H9 (cell line): ENCODE measurements around the gene F10. TPM values are rescaled to one million over a fixed set of nuclear protein-coding genes. Genes with fewer than 3 reads are reported as not detected.

ENCODE experiments used
- DNase-seq: peaks from one replicate; pipeline ENCODE4 v3.0.0-alpha.2; 2017
- H2AFZ ChIP-seq: one replicate; pipeline ENCODE4 v1.6.1; 2013; ENCODE audit warnings: mild to moderate bottlenecking, low read length, control low read depth, moderate library complexity
- H2AK5ac ChIP-seq: 2 replicates; pipeline ENCODE4 v1.6.1; 2013; ENCODE audit warnings: low read length, control low read depth, mixed read lengths; ENCODE audit not compliant: insufficient read length
- H2BK120ac ChIP-seq: one replicate; pipeline ENCODE4 v1.6.1; 2013; ENCODE audit warnings: low read depth, mild to moderate bottlenecking, low read length, control low read depth, inconsistent platforms; ENCODE audit not compliant: poor library complexity, severe bottlenecking
- H2BK12ac ChIP-seq: 2 replicates; pipeline ENCODE4 v1.6.1; 2013; ENCODE audit warnings: low read length, control low read depth, mixed read lengths, low read depth; ENCODE audit not compliant: insufficient read length
- H2BK15ac ChIP-seq: 2 replicates; pipeline ENCODE4 v1.6.1; 2013; ENCODE audit warnings: low read depth, low read length, control low read depth
- H2BK20ac ChIP-seq: one replicate; pipeline ENCODE4 v1.6.1; 2013; ENCODE audit warnings: low read depth, mild to moderate bottlenecking, low read length, control low read depth, inconsistent platforms; ENCODE audit not compliant: poor library complexity, severe bottlenecking
- H2BK5ac ChIP-seq: 2 replicates; pipeline ENCODE4 v1.6.1; 2013; ENCODE audit warnings: low read length, control low read depth, mixed read lengths; ENCODE audit not compliant: insufficient read length
- H3K14ac ChIP-seq: 2 replicates; pipeline ENCODE4 v1.6.1; 2013; ENCODE audit warnings: low read length, control low read depth; ENCODE audit not compliant: insufficient read depth
- H3K18ac ChIP-seq: 2 replicates; pipeline ENCODE4 v1.6.1; 2013; ENCODE audit warnings: low read depth, mild to moderate bottlenecking, mixed read lengths, low read length, control low read depth; ENCODE audit not compliant: insufficient read length
- H3K23ac ChIP-seq: 2 replicates; pipeline ENCODE4 v1.6.1; 2013; ENCODE audit warnings: low read length, control low read depth, mixed read lengths, low read depth; ENCODE audit not compliant: insufficient read length
- H3K23me2 ChIP-seq: 2 replicates; pipeline ENCODE4 v1.6.1; 2013; ENCODE audit warnings: low read depth, mild to moderate bottlenecking, mixed read lengths, low read length, control low read depth; ENCODE audit not compliant: insufficient read length, poor library complexity, severe bottlenecking
- H3K27ac ChIP-seq: 2 replicates; pipeline ENCODE4 v1.5.1; 2013; ENCODE audit warnings: low read length, control low read depth, mixed read lengths, low read depth; ENCODE audit not compliant: insufficient read length
- H3K27me3 ChIP-seq: 2 replicates; pipeline ENCODE4 v1.6.1; 2013; ENCODE audit warnings: low read length, control low read depth, inconsistent platforms; ENCODE audit not compliant: insufficient read depth
- H3K4ac ChIP-seq: 2 replicates; pipeline ENCODE4 v1.6.1; 2013; ENCODE audit warnings: low read depth, mild to moderate bottlenecking, control low read depth, inconsistent platforms, low read length, moderate library complexity
- H3K4me1 ChIP-seq: 2 replicates; pipeline ENCODE4 v1.6.1; 2013; ENCODE audit warnings: low read length, control low read depth, inconsistent platforms; ENCODE audit not compliant: insufficient read depth
- H3K4me2 ChIP-seq: 2 replicates; pipeline ENCODE4 v1.6.1; 2013; ENCODE audit warnings: low read length, control low read depth, mixed read lengths; ENCODE audit not compliant: insufficient read length, insufficient read depth
- H3K56ac ChIP-seq: 2 replicates; pipeline ENCODE4 v1.6.1; 2013; ENCODE audit warnings: low read depth, mild to moderate bottlenecking, mixed read lengths, low read length, control low read depth; ENCODE audit not compliant: insufficient read length
- H3K79me1 ChIP-seq: 2 replicates; pipeline ENCODE4 v1.6.1; 2013; ENCODE audit warnings: low read depth, mild to moderate bottlenecking, moderate library complexity, low read length, control low read depth, inconsistent platforms; ENCODE audit not compliant: insufficient read depth, poor library complexity, severe bottlenecking
- H3K79me2 ChIP-seq: 2 replicates; pipeline ENCODE4 v1.6.1; 2013; ENCODE audit warnings: low read length, control low read depth, inconsistent platforms; ENCODE audit not compliant: insufficient read depth
- H3K9ac ChIP-seq: 2 replicates; pipeline ENCODE4 v1.6.1; 2013; ENCODE audit warnings: low read length, control low read depth, mixed read lengths; ENCODE audit not compliant: insufficient read length; ENCODE audit errors: extremely low read depth
- H3K9me3 ChIP-seq: one replicate; pipeline ENCODE4 v1.6.1; 2013; ENCODE audit warnings: low read depth, low read length, inconsistent platforms; ENCODE audit not compliant: control insufficient read depth
- H3T11ph ChIP-seq: one replicate; pipeline ENCODE4 v1.6.1; 2013; ENCODE audit warnings: mild to moderate bottlenecking, low read length, control low read depth, inconsistent platforms
- H4K20me1 ChIP-seq: one replicate; pipeline ENCODE4 v1.6.1; 2013; ENCODE audit not compliant: control insufficient read depth, insufficient read length, insufficient read depth
- H4K5ac ChIP-seq: 2 replicates; pipeline ENCODE4 v1.6.1; 2013; ENCODE audit warnings: low read depth, mild to moderate bottlenecking, mixed read lengths, low read length, control low read depth; ENCODE audit not compliant: insufficient read length
- H4K8ac ChIP-seq: replicated peaks from 2 replicates; pipeline ENCODE4 v1.6.1; 2013; ENCODE audit warnings: low read length, control low read depth, mixed read lengths, low read depth; ENCODE audit not compliant: insufficient read length
- H4K91ac ChIP-seq: 2 replicates; pipeline ENCODE4 v1.6.1; 2013; ENCODE audit warnings: low read depth, mild to moderate bottlenecking, moderate library complexity, mixed read lengths, low read length, control low read depth; ENCODE audit not compliant: insufficient read length
- H3K27ac Mint-ChIP-seq, 3 experiments: 2 replicates in 2 of 3; 3 replicates in 1 of 3; pipeline ENCODE4 v1.8.0; 2020 to 2021; ENCODE audit warnings: mixed read lengths in 3 of 3, mild to moderate bottlenecking in 1 of 3, moderate library complexity in 1 of 3
- H3K27me3 Mint-ChIP-seq: 2 replicates; pipeline ENCODE4 v1.8.0; 2021; ENCODE audit warnings: low read depth, mild to moderate bottlenecking, moderate library complexity, mixed read lengths
- H3K36me3 Mint-ChIP-seq, 3 experiments: 2 replicates in 2 of 3; 3 replicates in 1 of 3; pipeline ENCODE4 v1.8.0; 2020 to 2021; ENCODE audit warnings: low read depth in 3 of 3, mixed read lengths in 3 of 3; ENCODE audit not compliant: insufficient read depth in 1 of 3
- H3K4me1 Mint-ChIP-seq, 2 experiments: 2 replicates each; pipeline ENCODE4 v1.8.0; 2020; ENCODE audit warnings: mixed read lengths in 2 of 2
- H3K4me3 Mint-ChIP-seq, 2 experiments: 2 replicates in 1 of 2; 3 replicates in 1 of 2; pipeline ENCODE4 v1.8.0; 2020 to 2021; ENCODE audit warnings: mild to moderate bottlenecking in 2 of 2, mixed read lengths in 2 of 2, moderate library complexity in 1 of 2
- H3K9me3 Mint-ChIP-seq, 2 experiments: 2 replicates in 1 of 2; 3 replicates in 1 of 2; pipeline ENCODE4 v1.8.0; 2020; ENCODE audit warnings: mild to moderate bottlenecking in 2 of 2, mixed read lengths in 2 of 2, moderate library complexity in 1 of 2
- CTCF ChIP-seq: fragments of 200-600 bp; sonication (generic); conservative IDR thresholded peaks from 3 replicates; pipeline ENCODE4 v1.8.0; 2021; ENCODE audit warnings: antibody characterized with exemption, mild to moderate bottlenecking
- WGBS: extraction: QIAGEN DNeasy Blood & Tissue Kit; methylation state at CpG from one replicate; pipeline ENCODE4 v1.1.7; 2013; ENCODE audit warnings: missing lambda C conversion rate, low lambda C conversion rate, mixed read lengths; ENCODE audit not compliant: insufficient read length; ENCODE audit errors: extremely low coverage; 5-methylcytosine and 5-hydroxymethylcytosine counted together
- total RNA-seq: library from RNA; stranded (reverse); gene quantifications from 2 replicates; pipeline ENCODE4 v1.2.1, GENCODE V29; 2021

F10 gene
- total RNA-seq, 1 experiment from 2014 or later, result 1.7 TPM

- WGBS, result no CpG with 5 or more reads among the region's 23 CpGs
- Histone ChIP-seq H3K27me3 (no peaks in the 10 kb centered on the region), H2BK120ac (no peak overlapping the region), H3K23me2 (no peaks in the 10 kb centered on the region), H3K79me1 (peaks cover 3% of the 10 kb centered on the region), H4K91ac (no peak overlapping the region), H3K56ac (no peak overlapping the region), H3K23ac (no peak overlapping the region), H3T11ph (no peak overlapping the region), H2AFZ (no peak overlapping the region), H2BK15ac (no peak overlapping the region), H2BK12ac (no peak overlapping the region), H3K18ac (no peak overlapping the region), H3K9ac (no peak overlapping the region), H2AK5ac (no peak overlapping the region), H4K8ac (no peak overlapping the region), H3K4me2 (no peak overlapping the region), H3K79me2 (no peaks in the 10 kb centered on the region), H2BK20ac (no peak overlapping the region), H4K5ac (no peak overlapping the region), H2BK5ac (no peak overlapping the region), H3K27ac (no peak overlapping the region), H3K4me1 (no peaks in the 10 kb centered on the region), H3K4ac (no peak overlapping the region), H3K9me3 (no peaks in the 10 kb centered on the region), H4K20me1 (no peaks in the 10 kb centered on the region), H3K14ac (no peak overlapping the region)
- TF ChIP-seq CTCF, result no peak
- Mint-ChIP-seq H3K4me3 (no peak overlapping the region), H3K36me3 (peaks cover 45 to 81% (median 77%) of the 10 kb centered on the region in 3 experiments), H3K27me3 (no peaks in the 10 kb centered on the region; the same call in 1 of the 2 replicates), H3K4me1 (no peaks in the 10 kb centered on the region; a peak in 1 of 4 replicates), H3K27ac (no peak overlapping the region), H3K9me3 (no peaks in the 10 kb centered on the region)
- DNase-seq, result no peak
Measured at GRCh38 chr13:113187883-113188665, 65.5 kb downstream of the F10 start.
